ENCODE measurements around the gene IFI27L1. TPM values are rescaled to one million over a fixed set of nuclear protein-coding genes. Genes with fewer than 3 reads are reported as not detected.
A peak's percentile ranks its signal among the peaks of the same experiment; 100 is the strongest.

IFI27L1 gene
- total and polyA plus RNA-seq, 2 donors (not counting 3 experiments of a cell fraction or from before 2014, with no cell fraction given): 31.1 to 38.1 TPM

- peaks cover 9% of the 10 kb centered on the region for H3K79me2 ChIP-seq (ENCODE audit: control insufficient read depth, insufficient read depth, low read length)
- dilution Hi-C loops (cut with MboI; ENCODE audit: extremely low pct_ligation_motif_present, low sequenced_read_pairs): no loop called here
- H3K4me3 ChIP-seq (replicated peaks in 1 of 3; ENCODE audit: insufficient read depth in 1 of 3, low read depth in 1 of 3, low read length in 3 of 3): no peak overlapping the region
- no peaks in the 10 kb centered on the region for H3K4me1 ChIP-seq (ENCODE audit: control insufficient read depth, extremely low read depth, insufficient read depth, low read length)
- no peaks in the 10 kb centered on the region for H3K9me3 ChIP-seq (replicated peaks; ENCODE audit: control insufficient read depth, insufficient read depth, low read length)
- DNase-seq (ENCODE audit: low read depth, low spot score): no peak
- H3K4me2 ChIP-seq (ENCODE audit: insufficient read depth, low read length): no peak overlapping the region
- intact Hi-C loops (cut with micrococcal nuclease): no loop called here
- ChIA-PET POLR2A (no interaction called here), CTCF (interaction anchor here (0.9 to 2.2 kb wide), 4 partner anchors 10 to 117 kb away, joined by 3 to 13 read pairs (median 6); no protein-coding TSS in a partner anchor)
- H3K27ac ChIP-seq (ENCODE audit: insufficient read depth, low read depth, low read length): no peak overlapping the region
- BruUV-seq (replicated peaks): TSS peak; percentile 5
- no peak overlapping the region for H2AFZ ChIP-seq (ENCODE audit: low read depth, low read length)
- no peaks in the 10 kb centered on the region for H3K27me3 ChIP-seq (ENCODE audit: control insufficient read depth in 2 of 2, insufficient read depth in 2 of 2, low read length in 2 of 2)
- no peak for FAIRE-seq
- peaks cover 25 to 36% of the 10 kb centered on the region in 2 experiments for H3K36me3 ChIP-seq (ENCODE audit: control insufficient read depth in 2 of 2, extremely low read depth in 1 of 2, insufficient read depth in 2 of 2, low read length in 2 of 2)
- no peaks in the 10 kb centered on the region for H3K9me1 ChIP-seq (replicated peaks; ENCODE audit: control insufficient read depth, extremely low read depth, insufficient read depth, low read length)
- TF ChIP-seq JUN (IDR thresholded peaks at IDR 0.05; ENCODE audit: borderline replicate concordance, insufficient read depth, insufficient read length, low read depth) (no peak), FOS (IDR thresholded peaks at IDR 0.05; ENCODE audit: borderline replicate concordance, insufficient read depth, low read length) (no peak), EZH2 (IDR thresholded peaks at IDR 0.05; ENCODE audit: borderline replicate concordance, low read depth, low read length, severe bottlenecking) (no peak), POLR2AphosphoS5 (IDR thresholded peaks at IDR 0.05; ENCODE audit: insufficient read depth, low read depth, low read length) (no peak), POLR2A (IDR thresholded peaks at IDR 0.05; ENCODE audit: low read depth, low read length) (no peak), GATA2 (IDR thresholded peaks at IDR 0.05; ENCODE audit: insufficient read depth, insufficient read length, low read depth, low read length) (no peak)
- TF ChIP-seq, protein P1, sequence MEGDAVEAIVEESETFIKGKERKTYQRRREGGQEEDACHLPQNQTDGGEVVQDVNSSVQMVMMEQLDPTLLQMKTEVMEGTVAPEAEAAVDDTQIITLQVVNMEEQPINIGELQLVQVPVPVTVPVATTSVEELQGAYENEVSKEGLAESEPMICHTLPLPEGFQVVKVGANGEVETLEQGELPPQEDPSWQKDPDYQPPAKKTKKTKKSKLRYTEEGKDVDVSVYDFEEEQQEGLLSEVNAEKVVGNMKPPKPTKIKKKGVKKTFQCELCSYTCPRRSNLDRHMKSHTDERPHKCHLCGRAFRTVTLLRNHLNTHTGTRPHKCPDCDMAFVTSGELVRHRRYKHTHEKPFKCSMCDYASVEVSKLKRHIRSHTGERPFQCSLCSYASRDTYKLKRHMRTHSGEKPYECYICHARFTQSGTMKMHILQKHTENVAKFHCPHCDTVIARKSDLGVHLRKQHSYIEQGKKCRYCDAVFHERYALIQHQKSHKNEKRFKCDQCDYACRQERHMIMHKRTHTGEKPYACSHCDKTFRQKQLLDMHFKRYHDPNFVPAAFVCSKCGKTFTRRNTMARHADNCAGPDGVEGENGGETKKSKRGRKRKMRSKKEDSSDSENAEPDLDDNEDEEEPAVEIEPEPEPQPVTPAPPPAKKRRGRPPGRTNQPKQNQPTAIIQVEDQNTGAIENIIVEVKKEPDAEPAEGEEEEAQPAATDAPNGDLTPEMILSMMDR (IDR thresholded peaks at IDR 0.05; ENCODE audit: extremely low read depth in 1 of 2, insufficient read depth in 1 of 2, low read depth in 1 of 2, low read length in 2 of 2): no peak
- no peak overlapping the region for H3K9ac ChIP-seq (replicated peaks; ENCODE audit: extremely low read depth, insufficient read depth, low read length)
- no peaks in the 10 kb centered on the region for H4K20me1 ChIP-seq (replicated peaks; ENCODE audit: control insufficient read depth, extremely low read depth, insufficient read depth, low read length)
Measured at GRCh38 chr14:94056579-94057308, 24.4 kb upstream of the IFI27L1 start.

All from endothelial cell of umbilical vein (primary cell).